Urinary bladder (tissue), 4 donors: Measurements from ENCODE around the gene CADM2. TPM values are rescaled to one million over a fixed set of nuclear protein-coding genes. Genes with fewer than 3 reads are reported as not detected.

Experiments
- DNase-seq: peaks from one replicate; pipeline ENCODE4 v3.0.0-alpha.2; 2015; ENCODE audit errors: extremely low spot score
- H3K27ac ChIP-seq: one replicate; pipeline ENCODE4 v1.5.1; 2013; ENCODE audit warnings: low read depth, mild to moderate bottlenecking, moderate library complexity
- H3K36me3 ChIP-seq: one replicate; pipeline ENCODE4 v1.6.1; 2013; ENCODE audit warnings: mild to moderate bottlenecking, moderate library complexity; ENCODE audit not compliant: insufficient read depth
- H3K4me1 ChIP-seq: one replicate; pipeline ENCODE4 v1.6.1; 2013; ENCODE audit warnings: mild to moderate bottlenecking, moderate library complexity; ENCODE audit not compliant: insufficient read depth
- H3K4me3 ChIP-seq: one replicate; pipeline ENCODE4 v1.5.1; 2013; ENCODE audit warnings: low read depth, low read length
- WGBS: extraction: QIAGEN DNeasy Blood & Tissue Kit; methylation state at CpG from one replicate; pipeline ENCODE4 v1.1.7; 2013; 5-methylcytosine and 5-hydroxymethylcytosine counted together
- polyA plus RNA-seq: library from polyadenylated mRNA; stranded (reverse); fragments of 200-250 nt; gene quantifications from one replicate; pipeline ENCODE4 v1.2.3, GENCODE V29; 2013
- total RNA-seq: library from RNA; depleted of rRNA; stranded (reverse); fragments of >200 nt; gene quantifications from one replicate; pipeline ENCODE4 v1.2.3, GENCODE V29; 2014
- donor health status: healthy with polysubstance abuse.
- donor health status: healthy.

CADM2 gene
- total and polyA plus RNA-seq, 2 donors: 2.7 to 4.6 TPM

DNA sequence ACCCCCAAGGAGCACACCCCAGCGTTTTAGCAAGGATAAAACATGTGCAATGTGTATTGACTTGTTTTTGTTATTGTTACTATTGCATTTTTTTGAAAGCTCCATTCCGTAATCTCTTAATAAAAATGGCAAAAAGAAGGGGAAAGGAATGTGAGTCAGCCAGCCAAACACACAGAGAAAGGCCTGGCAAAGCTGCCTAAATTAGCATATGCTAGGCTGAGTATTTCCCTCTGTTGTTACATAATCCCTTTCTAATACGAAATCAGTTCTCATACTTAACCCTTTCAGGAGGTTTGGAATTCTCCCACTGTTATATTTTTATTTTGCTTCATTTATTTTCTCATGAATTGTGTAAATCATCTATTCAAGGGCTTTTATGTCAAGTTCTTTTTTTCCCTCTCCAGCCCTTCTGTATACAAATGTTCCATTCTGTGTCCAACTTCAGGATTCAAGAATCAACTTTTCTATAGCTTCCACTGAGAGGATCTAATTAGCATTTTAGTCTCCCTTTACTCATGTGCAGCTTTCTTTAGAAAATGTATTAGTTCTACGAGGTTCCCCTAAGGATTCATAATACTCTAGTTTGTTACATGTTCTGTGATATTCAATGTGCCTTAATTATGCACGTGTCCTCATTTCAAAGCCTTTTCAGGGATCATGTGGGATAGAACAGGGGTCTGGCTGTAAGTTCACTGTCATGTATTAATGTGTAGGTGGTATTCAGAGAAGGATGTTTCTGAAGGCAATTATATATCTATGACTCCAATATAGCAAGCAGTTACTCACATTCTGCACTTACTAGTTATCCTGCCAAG, 9.2 kb downstream of the CADM2 start:
- no peak for DNase-seq
- Histone ChIP-seq H3K27ac (no peak overlapping the region), H3K36me3 (no peaks in the 10 kb centered on the region), H3K4me3 (no peak overlapping the region), H3K4me1 (no peaks in the 10 kb centered on the region)
- WGBS: 27% methylated on average over 5 of the region's 5 CpGs

GRCh38 chr3:84968701-84969235, 10.0 kb downstream of the CADM2 start:
- no peaks in the 10 kb centered on the region for H3K36me3 ChIP-seq
- no peak overlapping the region for H3K27ac ChIP-seq
- WGBS: 75% methylated on average over 2 of the region's 2 CpGs
- H3K4me1 ChIP-seq: no peaks in the 10 kb centered on the region
- H3K4me3 ChIP-seq: no peak overlapping the region
- no peak for DNase-seq

DNA sequence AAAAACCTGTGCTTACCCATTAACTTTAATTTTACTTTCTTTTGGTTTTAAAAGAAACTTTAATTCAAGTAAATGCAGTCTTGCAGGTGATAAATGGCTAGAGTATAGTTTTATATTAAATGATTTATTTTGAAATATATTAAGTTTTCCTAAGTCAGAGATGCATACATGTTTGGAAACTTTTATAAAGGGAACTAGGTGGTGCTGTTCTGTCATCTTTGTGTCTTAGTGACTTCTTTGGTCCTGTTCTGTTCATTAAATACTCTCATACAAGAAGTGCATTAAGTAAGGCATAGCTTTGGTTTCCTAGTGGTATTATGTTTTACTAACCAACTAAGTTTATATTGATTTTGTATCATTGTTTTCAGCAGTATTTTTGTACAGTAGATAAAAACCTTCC, 15.6 kb downstream of the CADM2 start:
- Histone ChIP-seq H3K27ac (no peak overlapping the region), H3K4me1 (no peaks in the 10 kb centered on the region), H3K36me3 (no peaks in the 10 kb centered on the region), H3K4me3 (no peak overlapping the region)
- DNase-seq: no peak

DNA sequence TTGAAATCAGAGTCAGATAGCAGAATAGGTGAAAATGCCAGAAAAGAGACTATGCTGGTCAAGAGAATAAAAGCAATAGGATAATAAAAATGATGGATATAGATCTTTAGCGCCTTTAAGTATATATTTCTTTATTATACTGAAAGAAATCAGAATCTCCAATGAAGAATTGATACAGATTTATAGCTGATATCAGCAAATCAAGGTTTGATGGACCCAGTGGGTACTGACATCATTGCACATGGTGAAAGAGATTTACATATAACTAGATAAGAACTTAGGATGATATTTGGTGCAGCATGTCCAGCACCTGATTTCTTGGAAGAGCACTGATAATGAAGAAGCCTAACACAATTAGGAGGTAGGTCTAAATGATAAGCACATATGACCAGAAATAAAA, 18.2 kb downstream of the CADM2 start:
- Histone ChIP-seq H3K36me3 (no peaks in the 10 kb centered on the region), H3K27ac (no peak overlapping the region), H3K4me1 (no peaks in the 10 kb centered on the region), H3K4me3 (no peak overlapping the region)
- 66% methylated on average over 1 of the region's 1 CpG for WGBS
- DNase-seq: no peak

GRCh38 chr3:84978843-84979242, 20.1 kb downstream of the CADM2 start:
- H3K36me3 ChIP-seq: no peaks in the 10 kb centered on the region
- H3K4me3 ChIP-seq: no peak overlapping the region
- DNase-seq: no peak
- H3K4me1 ChIP-seq: no peaks in the 10 kb centered on the region
- H3K27ac ChIP-seq: no peak overlapping the region
- 47% methylated on average over 2 of the region's 2 CpGs for WGBS

- H3K36me3 ChIP-seq: no peaks in the 10 kb centered on the region
- no peak for DNase-seq
- H3K4me3 ChIP-seq: no peak overlapping the region
- 9% methylated on average over 3 of the region's 3 CpGs for whole genome bisulfite sequencing
- H3K27ac ChIP-seq: no peak overlapping the region
- no peaks in the 10 kb centered on the region for H3K4me1 ChIP-seq
Measured at GRCh38 chr3:84980011-84980410, 21.2 kb downstream of the CADM2 start.

DNA sequence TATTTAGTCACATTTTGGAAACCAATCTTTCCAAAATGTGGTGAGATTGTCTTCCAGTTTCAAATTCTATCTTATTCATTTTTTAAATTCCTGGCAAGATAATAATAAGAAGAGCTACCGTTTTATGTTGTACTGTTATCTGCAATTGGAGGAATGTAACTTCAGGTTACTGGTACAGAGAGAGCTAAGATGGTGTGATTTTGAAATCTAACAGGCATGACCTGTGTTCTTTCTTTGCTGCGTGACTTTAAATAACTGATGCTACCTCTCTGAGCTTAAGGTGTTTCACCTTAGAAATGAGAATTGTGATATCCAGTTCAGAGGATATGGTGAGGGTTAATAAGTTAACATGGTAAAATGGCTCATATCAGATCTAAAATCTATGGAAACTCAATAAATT, 21.7 kb downstream of the CADM2 start:
- no peak for DNase-seq
- Histone ChIP-seq H3K36me3 (no peaks in the 10 kb centered on the region), H3K27ac (no peak overlapping the region), H3K4me1 (no peaks in the 10 kb centered on the region), H3K4me3 (no peak overlapping the region)
- 53% methylated on average over 2 of the region's 2 CpGs for WGBS

DNA sequence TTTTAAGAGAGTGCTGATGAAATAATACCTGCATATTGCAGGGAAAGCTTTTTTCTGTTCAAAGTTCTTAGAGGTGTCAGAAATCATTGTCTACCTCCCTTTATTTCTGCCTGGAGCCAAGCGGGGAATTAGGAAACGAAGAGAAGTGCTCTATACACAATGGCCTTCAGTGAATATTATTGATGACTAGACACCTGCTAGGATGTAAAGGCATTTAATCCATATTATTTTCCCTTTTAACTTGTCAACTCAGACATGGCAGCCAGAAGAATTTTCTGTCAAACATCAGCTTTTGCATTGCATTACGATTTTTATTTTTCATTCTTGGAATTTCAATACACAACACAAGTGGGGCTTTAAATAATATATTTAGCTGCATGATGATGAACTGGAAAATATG, 24.7 kb downstream of the CADM2 start:
- Histone ChIP-seq H3K4me3 (no peak overlapping the region), H3K36me3 (no peaks in the 10 kb centered on the region), H3K4me1 (no peaks in the 10 kb centered on the region), H3K27ac (no peak overlapping the region)
- WGBS: 95% methylated on average over 3 of the region's 3 CpGs
- DNase-seq: no peak

DNA sequence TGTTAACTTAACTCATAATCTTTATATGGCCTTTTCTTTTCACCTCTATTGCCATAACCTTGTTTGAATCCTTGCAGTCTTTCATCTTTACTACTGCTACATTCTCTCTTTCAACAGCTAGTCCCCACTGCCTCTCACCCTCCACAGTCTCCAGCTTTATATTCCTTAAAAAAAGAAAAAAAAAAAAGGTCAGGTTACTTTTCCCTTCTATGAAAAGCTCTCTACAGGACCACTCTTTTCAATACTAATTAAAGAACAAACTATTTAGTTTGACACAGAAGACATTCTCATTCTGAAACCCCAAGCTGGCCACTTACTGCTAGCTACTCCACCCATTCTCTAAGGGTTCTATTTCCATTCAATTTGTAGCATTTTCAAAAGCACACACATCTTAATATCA, 25.6 kb downstream of the CADM2 start:
- Histone ChIP-seq H3K4me3 (no peak overlapping the region), H3K36me3 (no peaks in the 10 kb centered on the region), H3K4me1 (no peaks in the 10 kb centered on the region), H3K27ac (no peak overlapping the region)
- DNase-seq: no peak

DNA sequence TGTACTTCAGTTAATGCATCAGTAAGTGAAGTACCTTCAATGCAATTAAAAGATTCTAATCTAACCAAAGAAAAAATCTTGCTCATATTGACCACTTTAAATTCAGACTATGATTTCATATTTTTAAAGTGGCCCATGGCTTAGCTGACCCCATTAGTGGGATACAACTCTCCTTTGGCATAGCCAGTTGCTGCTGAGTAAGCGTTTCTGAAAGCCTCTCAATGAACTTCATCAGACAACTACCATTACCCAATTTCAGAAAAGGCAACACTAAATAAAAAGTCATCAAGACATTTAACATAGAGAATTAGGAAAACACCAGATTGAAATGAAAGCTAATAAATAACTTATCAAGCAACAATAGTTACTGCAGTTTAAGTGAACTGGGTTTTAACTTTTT, 27.0 kb downstream of the CADM2 start:
- Histone ChIP-seq H3K27ac (no peak overlapping the region), H3K4me3 (no peak overlapping the region), H3K4me1 (no peaks in the 10 kb centered on the region), H3K36me3 (no peaks in the 10 kb centered on the region)
- WGBS: 88% methylated on average over 1 of the region's 1 CpG
- DNase-seq: no peak

- no peaks in the 10 kb centered on the region for H3K4me1 ChIP-seq
- WGBS: 47% methylated on average over 3 of the region's 3 CpGs
- H3K36me3 ChIP-seq: no peaks in the 10 kb centered on the region
- no peak overlapping the region for H3K27ac ChIP-seq
- DNase-seq: no peak
- no peak overlapping the region for H3K4me3 ChIP-seq
Measured at GRCh38 chr3:84987706-84988504, 29.1 kb downstream of the CADM2 start.

DNA sequence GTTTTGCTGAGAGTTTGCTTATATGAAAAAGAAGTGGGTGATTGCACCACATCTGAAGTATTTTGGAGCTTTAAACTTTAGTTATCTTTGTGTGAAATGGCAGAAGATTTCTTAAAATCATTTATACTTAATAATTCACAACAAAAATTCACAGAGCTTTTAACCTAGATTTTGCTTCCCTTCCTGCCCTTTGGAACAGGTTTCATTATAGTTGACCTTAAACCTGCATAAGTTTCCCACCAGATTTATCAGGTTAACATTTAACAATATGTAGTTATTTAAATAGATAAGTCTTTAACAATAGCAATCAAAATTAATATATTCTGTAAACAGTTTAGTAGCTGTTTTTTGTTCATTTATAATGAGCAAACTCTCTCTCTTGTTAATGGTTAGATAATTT, 30.3 kb downstream of the CADM2 start:
- no peak for DNase-seq
- H3K36me3 ChIP-seq: no peaks in the 10 kb centered on the region
- no peaks in the 10 kb centered on the region for H3K4me1 ChIP-seq

GRCh38 chr3:84991422-84991900, 32.7 kb downstream of the CADM2 start:
- Histone ChIP-seq H3K4me3 (no peak overlapping the region), H3K36me3 (no peaks in the 10 kb centered on the region), H3K27ac (no peak overlapping the region), H3K4me1 (no peaks in the 10 kb centered on the region)
- no peak for DNase-seq
- WGBS: 17% methylated on average over 1 of the region's 1 CpG

More for the DNA sequence above, 30.3 kb downstream of the CADM2 start:
- H3K4me3 ChIP-seq: no peak overlapping the region
- no peak overlapping the region for H3K27ac ChIP-seq

DNA sequence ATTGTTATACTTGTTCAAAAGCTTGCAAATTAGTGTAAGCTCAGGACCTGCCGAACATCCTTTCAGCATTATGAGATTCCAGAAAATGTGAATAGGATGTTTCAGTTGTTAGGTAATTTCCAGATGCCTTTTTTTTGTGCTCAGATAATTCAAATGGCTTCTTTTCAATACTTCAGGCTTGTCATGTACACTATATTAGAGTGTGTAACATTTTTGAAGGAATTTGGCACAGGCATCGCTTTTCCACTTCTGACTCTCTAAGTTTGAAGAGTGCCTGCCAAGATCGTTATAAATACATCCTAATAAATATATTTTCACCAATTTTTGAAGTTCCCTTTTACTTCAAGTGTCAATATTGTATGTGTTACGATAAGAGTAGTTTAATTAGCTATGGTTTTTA, 35.2 kb downstream of the CADM2 start:
- Histone ChIP-seq H3K4me3 (no peak overlapping the region), H3K36me3 (no peaks in the 10 kb centered on the region), H3K4me1 (no peaks in the 10 kb centered on the region), H3K27ac (no peak overlapping the region)
- no peak for DNase-seq
- WGBS: 75% methylated on average over 4 of the region's 4 CpGs
